Glutamatergic neuron (in vitro differentiated cells): Measurements from ENCODE around the gene RAB24. TPM values are rescaled to one million over a fixed set of nuclear protein-coding genes. Genes with fewer than 3 reads are reported as not detected.

Source experiments
- DNase-seq: peaks from one replicate; pipeline ENCODE4 v3.0.0; 2022
- H3K27ac Mint-ChIP-seq: one replicate; pipeline ENCODE4 v1.8.0; 2020; ENCODE audit warnings: mild to moderate bottlenecking, mixed read lengths, inconsistent platforms; ENCODE audit not compliant: unreplicated experiment
- H3K27me3 Mint-ChIP-seq: one replicate; pipeline ENCODE4 v1.8.0; 2020; ENCODE audit warnings: mild to moderate bottlenecking, moderate library complexity, mixed read lengths, inconsistent platforms; ENCODE audit not compliant: unreplicated experiment
- H3K36me3 Mint-ChIP-seq: one replicate; pipeline ENCODE4 v1.8.0; 2020; ENCODE audit warnings: mild to moderate bottlenecking, mixed read lengths, inconsistent platforms; ENCODE audit not compliant: unreplicated experiment
- H3K4me1 Mint-ChIP-seq: one replicate; pipeline ENCODE4 v1.8.0; 2020; ENCODE audit warnings: mild to moderate bottlenecking, low read depth, mixed read lengths, inconsistent platforms; ENCODE audit not compliant: unreplicated experiment
- H3K4me3 Mint-ChIP-seq: one replicate; pipeline ENCODE4 v1.8.0; 2020; ENCODE audit warnings: mild to moderate bottlenecking, mixed read lengths, inconsistent platforms; ENCODE audit not compliant: unreplicated experiment
- H3K9me3 Mint-ChIP-seq: one replicate; pipeline ENCODE4 v1.8.0; 2020; ENCODE audit warnings: mild to moderate bottlenecking, moderate library complexity, mixed read lengths, inconsistent platforms; ENCODE audit not compliant: unreplicated experiment
- total RNA-seq: library from RNA; stranded (reverse); fragmentation: NEBNext Ultra II Directional; extraction: Animal tissue kit (Norgen Biotek cat#: 25700); gene quantifications from one replicate; pipeline ENCODE4 v1.2.1, GENCODE V29; 2021; ENCODE audit not compliant: unreplicated experiment
- TF ChIP-seq, protein P1 (sequence below): fragments of 200-600 bp; sonication (generic); IDR thresholded peaks from one replicate; pipeline ENCODE4 v1.5.0; 2021; ENCODE audit not compliant: partially characterized antibody, unreplicated experiment

Gene RAB24
- total RNA-seq, 1 donor from 2014 or later, result 13.5 TPM

GRCh38 chr5:177311392-177311722, 7.8 kb upstream of the RAB24 start:
- Mint-ChIP-seq H3K36me3 (peaks cover 4% of the 10 kb centered on the region), H3K4me1 (peaks cover 7% of the 10 kb centered on the region), H3K27me3 (peaks cover 6% of the 10 kb centered on the region), H3K4me3 (peak overlapping the region; percentile 74), H3K27ac (no peak overlapping the region), H3K9me3 (peaks cover 2% of the 10 kb centered on the region)
- peak; percentile 57 for DNase-seq
- TF ChIP-seq, protein P1, sequence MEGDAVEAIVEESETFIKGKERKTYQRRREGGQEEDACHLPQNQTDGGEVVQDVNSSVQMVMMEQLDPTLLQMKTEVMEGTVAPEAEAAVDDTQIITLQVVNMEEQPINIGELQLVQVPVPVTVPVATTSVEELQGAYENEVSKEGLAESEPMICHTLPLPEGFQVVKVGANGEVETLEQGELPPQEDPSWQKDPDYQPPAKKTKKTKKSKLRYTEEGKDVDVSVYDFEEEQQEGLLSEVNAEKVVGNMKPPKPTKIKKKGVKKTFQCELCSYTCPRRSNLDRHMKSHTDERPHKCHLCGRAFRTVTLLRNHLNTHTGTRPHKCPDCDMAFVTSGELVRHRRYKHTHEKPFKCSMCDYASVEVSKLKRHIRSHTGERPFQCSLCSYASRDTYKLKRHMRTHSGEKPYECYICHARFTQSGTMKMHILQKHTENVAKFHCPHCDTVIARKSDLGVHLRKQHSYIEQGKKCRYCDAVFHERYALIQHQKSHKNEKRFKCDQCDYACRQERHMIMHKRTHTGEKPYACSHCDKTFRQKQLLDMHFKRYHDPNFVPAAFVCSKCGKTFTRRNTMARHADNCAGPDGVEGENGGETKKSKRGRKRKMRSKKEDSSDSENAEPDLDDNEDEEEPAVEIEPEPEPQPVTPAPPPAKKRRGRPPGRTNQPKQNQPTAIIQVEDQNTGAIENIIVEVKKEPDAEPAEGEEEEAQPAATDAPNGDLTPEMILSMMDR, result no peak

- TF ChIP-seq, protein P1, result no peak
- Mint-ChIP-seq H3K36me3 (peaks cover under 1% of the 10 kb centered on the region), H3K27me3 (peaks cover 8% of the 10 kb centered on the region), H3K4me1 (peaks cover 7% of the 10 kb centered on the region), H3K9me3 (peaks cover 4% of the 10 kb centered on the region), H3K27ac (peak overlapping the region; percentile 76), H3K4me3 (peak overlapping the region; percentile 88)
- no peak for DNase-seq
Measured at GRCh38 chr5:177310757-177311391, 7.4 kb upstream of the RAB24 start.

DNA sequence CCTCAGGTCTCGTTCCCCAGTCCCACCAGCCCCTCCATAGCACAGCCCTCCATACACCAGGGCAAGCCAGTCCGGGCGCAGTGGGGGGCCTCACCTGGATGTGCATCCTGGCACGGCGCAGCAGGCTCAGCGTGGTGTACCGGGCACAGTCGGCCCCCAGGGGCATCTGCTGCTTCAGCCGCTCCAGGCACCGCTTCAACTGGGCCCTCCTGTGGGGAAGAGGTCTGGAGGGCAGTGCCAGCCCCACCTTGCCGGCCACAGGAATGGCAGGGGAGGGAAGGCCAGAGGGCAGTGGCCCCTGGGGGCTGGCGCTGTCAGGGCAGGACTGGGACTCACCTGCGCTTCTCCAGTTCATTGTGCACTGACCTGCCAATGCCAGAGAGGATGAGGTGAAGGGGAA, 6.8 kb upstream of the RAB24 start:
- TF ChIP-seq, protein P1, result no peak
- Mint-ChIP-seq H3K4me1 (peaks cover 9% of the 10 kb centered on the region), H3K4me3 (peak overlapping the region; percentile 88), H3K36me3 (no peaks in the 10 kb centered on the region), H3K9me3 (peaks cover 5% of the 10 kb centered on the region), H3K27ac (no peak overlapping the region), H3K27me3 (peaks cover 8% of the 10 kb centered on the region)
- no peak for DNase-seq

- Mint-ChIP-seq H3K27me3 (peaks cover 12% of the 10 kb centered on the region), H3K9me3 (peaks cover 5% of the 10 kb centered on the region), H3K4me3 (peak overlapping the region; percentile 38), H3K4me1 (peaks cover 15% of the 10 kb centered on the region), H3K27ac (peak overlapping the region; percentile 67), H3K36me3 (no peaks in the 10 kb centered on the region)
- TF ChIP-seq, protein P1, result peak; percentile 85
- peak; percentile 82 for DNase-seq
Measured at GRCh38 chr5:177309351-177310191, 6.1 kb upstream of the RAB24 start.

- Mint-ChIP-seq H3K4me1 (peaks cover 18% of the 10 kb centered on the region), H3K36me3 (no peaks in the 10 kb centered on the region), H3K4me3 (peak overlapping the region; percentile 13), H3K27ac (peak overlapping the region; percentile 12), H3K27me3 (peaks cover 15% of the 10 kb centered on the region), H3K9me3 (peaks cover 5% of the 10 kb centered on the region)
- DNase-seq, result no peak
- TF ChIP-seq, protein P1, result no peak
Measured at GRCh38 chr5:177308740-177309139, 5.2 kb upstream of the RAB24 start.
